Right lobe of liver (tissue), 4 donors: Measurements from ENCODE around the gene APCDD1L.

ENCODE experiments used
- CTCF ChIP-seq, 4 donors: fragments of 200-600 bp in 3 of 4; fragments of 450-650 bp in 1 of 4; IDR thresholded peaks; one replicate each; pipeline versions ENCODE4 v1.5.1 to v1.8.0; 2016 to 2022; ENCODE audit warnings: antibody characterized with exemption in 4 of 4, mild to moderate bottlenecking in 2 of 4
- POLR2A ChIP-seq: fragments of 450-650 bp; IDR thresholded peaks from one replicate; pipeline ENCODE4 v1.6.1; 2017; ENCODE audit warnings: antibody characterized with exemption, mild to moderate bottlenecking
- donor health status: DM: no; HTN: no; CAD: no.
- donor health status: DM: no; HTN: no; CAD: no.
- donor health status: DM: no; HTN: yes; CAD: no.

- no peak for TF ChIP-seq CTCF (IDR thresholded peaks at IDR 0.05)
- no peak for TF ChIP-seq POLR2A
These were observed 97.8 kb downstream of the APCDD1L start for GRCh38 chr20:58417438-58417837.
